RWPE1 (cell line): ENCODE measurements around the gene MKI67.

Source experiments
- CTCF ChIA-PET: fragments of 350-600 bp; sonication (Branson Sonifier 250); formaldehyde crosslinking; extraction: SDS; loops from one replicate; lab custom pipeline; 2021; lab: Yijun Ruan, JAX
- POLR2A ChIA-PET: fragments of 400-600 bp; formaldehyde crosslinking; extraction: SDS; loops from one replicate; lab custom pipeline; 2020; ENCODE audit warnings: antibody characterized with exemption; ENCODE audit not compliant: low non-redundant PET; lab: Yijun Ruan, JAX
- DNase-seq: peaks from one replicate; pipeline ENCODE4 v3.0.0; 2012; ENCODE audit warnings: low spot score
- H3K27ac ChIP-seq: fragments of 450-650 bp; 2 replicates; pipeline ENCODE4 v1.5.1; 2017
- TF ChIP-seq, protein P1 (sequence below): fragments of 450-650 bp; conservative IDR thresholded peaks from 2 replicates; pipeline ENCODE4 v1.5.1; 2017; ENCODE audit warnings: low read depth, mild to moderate bottlenecking

Gene MKI67

GRCh38 chr10:128059266-128059981 lies 66.8 kb downstream of the MKI67 start:
- no peak for DNase-seq
- peak overlapping the region; percentile 58 for H3K27ac ChIP-seq
- ChIA-PET CTCF (interaction anchor here (0.6 kb wide), 1 partner anchor 89 kb away, joined by 3 read pairs; no protein-coding TSS in a partner anchor), POLR2A (interaction anchor here (0.7 to 0.9 kb wide), 2 partner anchors 11 to 12 kb away, joined by 3 read pairs; no protein-coding TSS in a partner anchor)
- TF ChIP-seq, protein P1, sequence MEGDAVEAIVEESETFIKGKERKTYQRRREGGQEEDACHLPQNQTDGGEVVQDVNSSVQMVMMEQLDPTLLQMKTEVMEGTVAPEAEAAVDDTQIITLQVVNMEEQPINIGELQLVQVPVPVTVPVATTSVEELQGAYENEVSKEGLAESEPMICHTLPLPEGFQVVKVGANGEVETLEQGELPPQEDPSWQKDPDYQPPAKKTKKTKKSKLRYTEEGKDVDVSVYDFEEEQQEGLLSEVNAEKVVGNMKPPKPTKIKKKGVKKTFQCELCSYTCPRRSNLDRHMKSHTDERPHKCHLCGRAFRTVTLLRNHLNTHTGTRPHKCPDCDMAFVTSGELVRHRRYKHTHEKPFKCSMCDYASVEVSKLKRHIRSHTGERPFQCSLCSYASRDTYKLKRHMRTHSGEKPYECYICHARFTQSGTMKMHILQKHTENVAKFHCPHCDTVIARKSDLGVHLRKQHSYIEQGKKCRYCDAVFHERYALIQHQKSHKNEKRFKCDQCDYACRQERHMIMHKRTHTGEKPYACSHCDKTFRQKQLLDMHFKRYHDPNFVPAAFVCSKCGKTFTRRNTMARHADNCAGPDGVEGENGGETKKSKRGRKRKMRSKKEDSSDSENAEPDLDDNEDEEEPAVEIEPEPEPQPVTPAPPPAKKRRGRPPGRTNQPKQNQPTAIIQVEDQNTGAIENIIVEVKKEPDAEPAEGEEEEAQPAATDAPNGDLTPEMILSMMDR: no peak

GRCh38 chr10:128058750-128059134 lies 67.5 kb downstream of the MKI67 start:
- no peak for DNase-seq
- POLR2A ChIA-PET: interaction anchor here (0.7 to 0.9 kb wide), 2 partner anchors 10 to 11 kb away, joined by 3 read pairs; no protein-coding TSS in a partner anchor
- CTCF ChIA-PET: interaction anchor here (0.6 kb wide), 1 partner anchor 90 kb away, joined by 3 read pairs; no protein-coding TSS in a partner anchor
- H3K27ac ChIP-seq: peak overlapping the region; percentile 58
- TF ChIP-seq, protein P1: no peak

DNA sequence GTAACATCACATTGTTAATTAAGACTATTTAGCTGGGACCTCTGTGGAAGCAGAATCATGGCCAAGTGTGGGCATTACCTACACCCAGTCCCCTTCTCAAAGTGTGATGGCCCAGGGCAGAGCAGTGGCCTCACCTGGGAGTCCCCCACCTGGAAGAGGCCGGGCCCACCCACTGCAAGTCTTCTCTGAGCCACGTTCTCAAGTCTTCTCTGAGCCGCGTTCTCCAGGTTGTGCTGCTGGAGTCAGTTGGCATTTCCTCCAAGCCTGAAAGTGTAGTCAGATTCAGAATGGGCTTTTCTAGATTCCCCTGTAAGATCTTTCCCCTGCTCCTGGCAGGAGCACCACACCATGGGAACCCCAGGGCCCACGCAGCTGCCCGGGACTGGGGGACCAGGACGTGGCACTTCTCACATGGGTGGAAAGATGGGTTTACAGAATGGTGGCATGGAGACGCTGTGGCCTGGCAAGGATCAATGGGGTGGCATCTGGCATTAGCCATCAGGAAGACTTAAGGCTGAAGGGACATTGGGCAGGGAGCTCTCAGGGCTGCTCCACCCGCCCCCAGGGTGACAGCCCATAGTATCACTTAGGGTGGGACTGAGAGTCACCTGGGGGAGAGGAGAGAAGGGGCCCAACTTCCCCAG lies 68.0 kb downstream of the MKI67 start:
- POLR2A ChIA-PET: interaction anchor here (0.9 kb wide), 1 partner anchor 11 kb away, joined by 3 read pairs; no protein-coding TSS in a partner anchor
- DNase-seq: no peak
- H3K27ac ChIP-seq: peak overlapping the region; percentile 58
- CTCF ChIA-PET: interaction anchor here (0.6 kb wide), 1 partner anchor 90 kb away, joined by 3 read pairs; no protein-coding TSS in a partner anchor
- TF ChIP-seq, protein P1: no peak

DNA sequence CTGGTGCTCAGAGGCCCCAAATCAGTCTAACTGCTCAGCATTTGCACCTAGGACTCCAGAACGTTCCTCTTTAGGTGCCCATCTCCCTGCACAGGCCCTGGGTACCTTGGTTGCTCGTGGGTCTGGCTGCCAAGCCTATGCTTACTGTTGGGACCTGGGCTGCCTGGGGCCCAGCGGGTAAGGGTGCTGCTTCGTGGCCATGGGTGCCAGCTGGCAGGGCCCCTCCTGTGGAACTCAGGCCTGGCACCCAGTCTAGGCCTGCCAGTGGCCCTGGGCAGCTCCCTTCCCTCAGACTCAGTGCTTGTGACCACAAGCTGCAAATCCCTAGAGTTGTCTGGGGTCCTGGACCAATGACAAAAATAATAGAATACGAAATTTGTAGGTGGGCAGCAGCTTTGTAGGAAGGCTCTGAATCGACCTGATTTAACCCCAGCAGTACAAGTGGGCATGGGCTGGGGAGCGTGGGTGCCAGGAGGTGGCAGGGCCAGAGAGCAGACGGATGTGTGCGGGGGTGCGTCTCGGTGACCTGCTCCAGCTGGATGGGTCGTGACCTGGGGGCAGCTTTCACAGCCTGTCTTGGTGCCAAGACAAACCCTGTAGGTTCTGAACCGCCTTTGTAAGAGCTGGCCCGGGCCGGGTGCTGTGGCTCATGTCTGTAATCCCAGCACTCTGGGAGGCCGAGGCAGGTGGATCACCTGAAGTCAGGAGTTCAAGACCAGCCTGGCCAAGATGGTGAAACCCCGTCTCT lies 69.7 kb downstream of the MKI67 start:
- TF ChIP-seq, protein P1: no peak

GRCh38 chr10:128055061-128055868 lies 71.0 kb downstream of the MKI67 start:
- ChIA-PET POLR2A (no interaction called here), CTCF (interaction anchor here (1.3 kb wide), 1 partner anchor 44 kb away, joined by 3 read pairs; no protein-coding TSS in a partner anchor)
- H3K27ac ChIP-seq: peak overlapping the region; percentile 45
- TF ChIP-seq, protein P1: no peak
- no peak for DNase-seq

More for the DNA sequence above, 69.7 kb downstream of the MKI67 start:
- ChIA-PET POLR2A (no interaction called here), CTCF (no interaction called here)
- peak overlapping the region; percentile 36 for H3K27ac ChIP-seq
- DNase-seq: no peak
